Loucy (cell line): ENCODE data around the gene SERPINF2.

Experiments
- H2AFZ ChIP-seq: fragments of 200-600 bp; sonication (generic); 2 replicates; pipeline ENCODE4 v1.6.0; 2016; ENCODE audit warnings: antibody characterized with exemption, mild to moderate bottlenecking, low read length, moderate library complexity
- H3F3A ChIP-seq: fragments of 200-600 bp; 2 replicates; pipeline ENCODE4 v1.6.0; 2016; ENCODE audit warnings: antibody characterized with exemption, low read depth, mild to moderate bottlenecking
- H3K27me3 ChIP-seq: fragments of 200-600 bp; sonication (generic); 2 replicates; pipeline ENCODE4 v1.6.1; 2014; ENCODE audit warnings: low read length, mild to moderate bottlenecking; ENCODE audit not compliant: insufficient read depth, poor library complexity, severe bottlenecking
- H3K36me3 ChIP-seq: fragments of 200-600 bp; sonication (generic); 2 replicates; pipeline ENCODE4 v1.6.1; 2016; ENCODE audit warnings: low read length; ENCODE audit not compliant: insufficient read depth
- H3K4me1 ChIP-seq: fragments of 200-600 bp; sonication (generic); 2 replicates; pipeline ENCODE4 v1.5.1; 2014; ENCODE audit warnings: low read length, mild to moderate bottlenecking; ENCODE audit not compliant: insufficient read depth, poor library complexity, severe bottlenecking
- H3K4me2 ChIP-seq: fragments of 200-600 bp; sonication (generic); 2 replicates; pipeline ENCODE4 v1.6.0; 2014; ENCODE audit warnings: antibody characterized with exemption, low read length, low read depth, mild to moderate bottlenecking; ENCODE audit not compliant: poor library complexity, severe bottlenecking
- H3K4me3 ChIP-seq: fragments of 200-600 bp; sonication (generic); 2 replicates; pipeline ENCODE4 v1.5.1; 2014; ENCODE audit warnings: low read length, mild to moderate bottlenecking, mixed read lengths; ENCODE audit not compliant: poor library complexity, severe bottlenecking
- H3K79me2 ChIP-seq: fragments of 200-600 bp; sonication (generic); 2 replicates; pipeline ENCODE4 v1.6.1; 2014; ENCODE audit warnings: low read length; ENCODE audit not compliant: insufficient read depth
- H3K9ac ChIP-seq: fragments of 200-600 bp; sonication (generic); 2 replicates; pipeline ENCODE4 v1.6.0; 2014; ENCODE audit warnings: mild to moderate bottlenecking, low read depth, low read length, moderate library complexity; ENCODE audit not compliant: poor library complexity, severe bottlenecking
- H3K9me2 ChIP-seq: fragments of 200-600 bp; sonication (generic); replicated peaks from 2 replicates; pipeline ENCODE4 v1.6.1; 2016; ENCODE audit warnings: low read depth, low read length, mixed read lengths
- H3K9me3 ChIP-seq: fragments of 200-600 bp; sonication (generic); 2 replicates; pipeline ENCODE4 v1.6.1; 2014; ENCODE audit warnings: mild to moderate bottlenecking, antibody characterized with exemption, low read length, low read depth; ENCODE audit not compliant: insufficient read depth
- H4K20me1 ChIP-seq: fragments of 200-600 bp; sonication (generic); 2 replicates; pipeline ENCODE4 v1.6.0; 2014; ENCODE audit warnings: antibody characterized with exemption, low read length, mild to moderate bottlenecking; ENCODE audit not compliant: insufficient read depth, poor library complexity, severe bottlenecking
- EZH2phosphoT487 ChIP-seq: fragments of 200-600 bp; IDR thresholded peaks from 2 replicates; pipeline ENCODE4 v1.6.1; 2018; ENCODE audit warnings: antibody characterized with exemption, mild to moderate bottlenecking, moderate library complexity, borderline replicate concordance
- TF ChIP-seq, protein P1 (sequence below): fragments of 200-600 bp; sonication (generic); conservative IDR thresholded peaks from 2 replicates; pipeline ENCODE4 v1.5.1; 2014; ENCODE audit warnings: mild to moderate bottlenecking, antibody characterized with exemption, low read length

The SERPINF2 gene

GRCh38 chr17:1712271-1712670 is 30.4 kb upstream of the SERPINF2 start:
- no peaks in the 10 kb centered on the region for H3F3A ChIP-seq
- H3K4me2 ChIP-seq = no peak overlapping the region
- no peaks in the 10 kb centered on the region for H3K36me3 ChIP-seq
- H4K20me1 ChIP-seq = peaks cover 5% of the 10 kb centered on the region
- no peaks in the 10 kb centered on the region for H3K9me3 ChIP-seq
- H2AFZ ChIP-seq = no peak overlapping the region
- TF ChIP-seq EZH2phosphoT487 = no peak
- TF ChIP-seq, protein P1, sequence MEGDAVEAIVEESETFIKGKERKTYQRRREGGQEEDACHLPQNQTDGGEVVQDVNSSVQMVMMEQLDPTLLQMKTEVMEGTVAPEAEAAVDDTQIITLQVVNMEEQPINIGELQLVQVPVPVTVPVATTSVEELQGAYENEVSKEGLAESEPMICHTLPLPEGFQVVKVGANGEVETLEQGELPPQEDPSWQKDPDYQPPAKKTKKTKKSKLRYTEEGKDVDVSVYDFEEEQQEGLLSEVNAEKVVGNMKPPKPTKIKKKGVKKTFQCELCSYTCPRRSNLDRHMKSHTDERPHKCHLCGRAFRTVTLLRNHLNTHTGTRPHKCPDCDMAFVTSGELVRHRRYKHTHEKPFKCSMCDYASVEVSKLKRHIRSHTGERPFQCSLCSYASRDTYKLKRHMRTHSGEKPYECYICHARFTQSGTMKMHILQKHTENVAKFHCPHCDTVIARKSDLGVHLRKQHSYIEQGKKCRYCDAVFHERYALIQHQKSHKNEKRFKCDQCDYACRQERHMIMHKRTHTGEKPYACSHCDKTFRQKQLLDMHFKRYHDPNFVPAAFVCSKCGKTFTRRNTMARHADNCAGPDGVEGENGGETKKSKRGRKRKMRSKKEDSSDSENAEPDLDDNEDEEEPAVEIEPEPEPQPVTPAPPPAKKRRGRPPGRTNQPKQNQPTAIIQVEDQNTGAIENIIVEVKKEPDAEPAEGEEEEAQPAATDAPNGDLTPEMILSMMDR = no peak
- no peaks in the 10 kb centered on the region for H3K9me2 ChIP-seq
- H3K79me2 ChIP-seq = no peaks in the 10 kb centered on the region
- peaks cover 11% of the 10 kb centered on the region for H3K4me1 ChIP-seq
- H3K9ac ChIP-seq = no peak overlapping the region
- no peaks in the 10 kb centered on the region for H3K27me3 ChIP-seq
- no peak overlapping the region for H3K4me3 ChIP-seq

- H3K79me2 ChIP-seq = peaks cover 1% of the 10 kb centered on the region; the same call in 1 of the 2 replicates
- H3F3A ChIP-seq = no peaks in the 10 kb centered on the region
- H3K9me3 ChIP-seq = no peaks in the 10 kb centered on the region
- H3K27me3 ChIP-seq = no peaks in the 10 kb centered on the region
- H3K4me2 ChIP-seq = no peak overlapping the region
- H3K4me3 ChIP-seq = no peak overlapping the region
- no peak overlapping the region for H3K9ac ChIP-seq
- H2AFZ ChIP-seq = no peak overlapping the region
- no peaks in the 10 kb centered on the region for H3K9me2 ChIP-seq
- H4K20me1 ChIP-seq = peaks cover 5% of the 10 kb centered on the region
- no peaks in the 10 kb centered on the region for H3K36me3 ChIP-seq
- H3K4me1 ChIP-seq = peaks cover 12% of the 10 kb centered on the region
- TF ChIP-seq EZH2phosphoT487 = no peak
- TF ChIP-seq, protein P1 = no peak
Measured at GRCh38 chr17:1713160-1713877, 29.4 kb upstream of the SERPINF2 start.

- no peak overlapping the region for H3K9ac ChIP-seq
- peaks cover 5% of the 10 kb centered on the region for H4K20me1 ChIP-seq
- no peak overlapping the region for H3K4me2 ChIP-seq
- H3K79me2 ChIP-seq = peaks cover 4% of the 10 kb centered on the region; the same call in 1 of the 2 replicates
- no peak overlapping the region for H3K4me3 ChIP-seq
- no peaks in the 10 kb centered on the region for H3F3A ChIP-seq
- no peak overlapping the region for H2AFZ ChIP-seq
- H3K36me3 ChIP-seq = no peaks in the 10 kb centered on the region
- H3K9me2 ChIP-seq = no peaks in the 10 kb centered on the region
- H3K4me1 ChIP-seq = peaks cover 14% of the 10 kb centered on the region
- no peaks in the 10 kb centered on the region for H3K27me3 ChIP-seq
- TF ChIP-seq, protein P1 = peak; percentile 47
- no peak for TF ChIP-seq EZH2phosphoT487
- no peaks in the 10 kb centered on the region for H3K9me3 ChIP-seq
Measured at GRCh38 chr17:1713878-1714426, 28.7 kb upstream of the SERPINF2 start.
